C4-2B (cell line): ENCODE results near the gene LYSMD3.
"Not testable (repeated sequence)": the region's sequence is repeated elsewhere in the genome, so short reads cannot be mapped to it uniquely, and the experiment has no call there.

Source experiments
- H3K27ac ChIP-seq: fragments of 450-650 bp; 2 replicates; pipeline ENCODE4 v1.5.1; 2017
- ZFX ChIP-seq: fragments of 450-650 bp; IDR thresholded peaks from 2 replicates; pipeline ENCODE4 v1.6.1; 2017
- TF ChIP-seq, protein P1 (sequence below): fragments of 450-650 bp; conservative IDR thresholded peaks from 2 replicates; pipeline ENCODE4 v1.5.1; 2017; ENCODE audit warnings: mild to moderate bottlenecking

The LYSMD3 gene

DNA sequence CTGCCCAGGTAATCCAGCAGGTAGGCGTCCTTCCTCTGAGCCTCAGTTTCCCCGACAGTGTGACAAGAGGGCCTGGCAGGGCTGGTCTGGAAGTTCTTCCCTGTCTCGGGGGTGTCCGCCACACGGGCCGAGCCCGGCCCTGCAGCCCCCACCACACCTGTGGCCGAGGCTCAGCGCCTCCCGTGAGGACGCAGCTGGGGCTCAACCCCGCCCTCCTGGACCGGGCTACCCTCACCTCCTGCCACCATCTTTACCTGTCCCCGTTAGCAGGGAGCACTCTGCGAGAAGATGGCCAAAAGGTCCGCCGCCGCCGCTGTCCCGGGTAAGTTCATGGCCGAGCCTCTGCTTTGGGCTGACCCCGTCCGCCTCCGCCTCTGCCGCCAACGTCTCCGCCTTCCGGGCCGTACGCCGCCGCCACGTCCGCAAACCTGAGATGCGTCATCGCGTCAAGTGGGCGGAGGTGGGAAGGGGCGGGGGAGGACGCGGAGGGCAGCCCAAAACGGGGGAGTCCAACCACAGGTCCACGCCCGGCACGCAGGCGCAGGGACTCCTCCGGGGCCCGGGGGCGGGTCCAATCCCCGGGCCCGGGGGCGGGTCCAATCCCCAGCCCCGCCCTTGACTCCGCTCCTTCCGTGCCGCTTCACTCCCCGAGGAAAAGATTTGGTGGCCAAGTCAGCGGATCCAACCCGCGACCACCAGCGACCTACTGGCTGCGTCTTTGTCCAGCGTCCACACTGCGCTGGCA lies at the start of gene LYSMD3:
TSS of gene LYSMD3 (minus strand) at position 391 of the 745 bp plus-strand sequence. CDS start 4,295 bp downstream, outside the sequence.
- H3K27ac ChIP-seq, result peak within 1 kb of the TSS; percentile 92

DNA sequence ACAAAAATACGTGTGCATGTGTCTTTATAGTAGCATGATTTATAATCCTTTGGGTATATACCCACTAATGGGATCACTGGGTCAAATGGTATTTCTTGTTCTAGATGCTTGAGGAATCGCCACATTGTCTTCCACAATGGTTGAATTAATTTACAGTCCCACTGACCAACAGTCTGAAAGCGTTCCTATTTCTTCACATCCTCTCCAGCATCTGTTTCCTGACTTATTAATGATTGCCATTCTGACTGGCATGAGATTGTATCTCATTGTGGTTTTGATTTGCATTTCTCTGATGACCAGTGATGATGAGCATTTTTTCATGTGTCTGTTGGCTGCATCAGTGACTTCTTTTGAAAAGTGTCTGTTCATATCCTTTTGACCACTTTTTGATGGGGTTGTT lies 47.2 kb upstream of the LYSMD3 start:
- not testable (repeated sequence) for H3K27ac ChIP-seq

More for the DNA sequence above, at the start of gene LYSMD3:
- TF ChIP-seq ZFX, result peak; percentile 75
- TF ChIP-seq, protein P1, sequence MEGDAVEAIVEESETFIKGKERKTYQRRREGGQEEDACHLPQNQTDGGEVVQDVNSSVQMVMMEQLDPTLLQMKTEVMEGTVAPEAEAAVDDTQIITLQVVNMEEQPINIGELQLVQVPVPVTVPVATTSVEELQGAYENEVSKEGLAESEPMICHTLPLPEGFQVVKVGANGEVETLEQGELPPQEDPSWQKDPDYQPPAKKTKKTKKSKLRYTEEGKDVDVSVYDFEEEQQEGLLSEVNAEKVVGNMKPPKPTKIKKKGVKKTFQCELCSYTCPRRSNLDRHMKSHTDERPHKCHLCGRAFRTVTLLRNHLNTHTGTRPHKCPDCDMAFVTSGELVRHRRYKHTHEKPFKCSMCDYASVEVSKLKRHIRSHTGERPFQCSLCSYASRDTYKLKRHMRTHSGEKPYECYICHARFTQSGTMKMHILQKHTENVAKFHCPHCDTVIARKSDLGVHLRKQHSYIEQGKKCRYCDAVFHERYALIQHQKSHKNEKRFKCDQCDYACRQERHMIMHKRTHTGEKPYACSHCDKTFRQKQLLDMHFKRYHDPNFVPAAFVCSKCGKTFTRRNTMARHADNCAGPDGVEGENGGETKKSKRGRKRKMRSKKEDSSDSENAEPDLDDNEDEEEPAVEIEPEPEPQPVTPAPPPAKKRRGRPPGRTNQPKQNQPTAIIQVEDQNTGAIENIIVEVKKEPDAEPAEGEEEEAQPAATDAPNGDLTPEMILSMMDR, result no peak

DNA sequence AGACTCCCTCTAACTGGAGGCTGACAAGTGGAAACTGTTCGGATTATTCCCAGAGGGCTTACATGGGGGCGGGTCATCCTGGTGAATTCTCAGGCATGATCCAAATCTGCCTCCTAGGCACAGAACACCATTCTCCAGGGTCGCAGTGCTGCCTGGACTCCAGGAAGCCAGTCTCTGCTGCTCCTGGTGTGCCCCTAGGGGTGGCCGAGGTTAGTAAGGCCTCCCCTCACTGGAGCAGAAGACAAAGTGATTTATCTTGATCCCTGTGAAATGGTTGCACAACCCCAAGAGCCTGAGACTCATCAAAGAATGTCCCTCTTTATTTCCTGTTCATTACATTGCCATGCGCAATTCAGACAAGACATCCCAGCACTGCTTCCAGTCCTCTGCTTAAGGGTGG lies 46.3 kb upstream of the LYSMD3 start:
- no peak for TF ChIP-seq ZFX
- TF ChIP-seq, protein P1, result no peak
- no peak overlapping the region for H3K27ac ChIP-seq

DNA sequence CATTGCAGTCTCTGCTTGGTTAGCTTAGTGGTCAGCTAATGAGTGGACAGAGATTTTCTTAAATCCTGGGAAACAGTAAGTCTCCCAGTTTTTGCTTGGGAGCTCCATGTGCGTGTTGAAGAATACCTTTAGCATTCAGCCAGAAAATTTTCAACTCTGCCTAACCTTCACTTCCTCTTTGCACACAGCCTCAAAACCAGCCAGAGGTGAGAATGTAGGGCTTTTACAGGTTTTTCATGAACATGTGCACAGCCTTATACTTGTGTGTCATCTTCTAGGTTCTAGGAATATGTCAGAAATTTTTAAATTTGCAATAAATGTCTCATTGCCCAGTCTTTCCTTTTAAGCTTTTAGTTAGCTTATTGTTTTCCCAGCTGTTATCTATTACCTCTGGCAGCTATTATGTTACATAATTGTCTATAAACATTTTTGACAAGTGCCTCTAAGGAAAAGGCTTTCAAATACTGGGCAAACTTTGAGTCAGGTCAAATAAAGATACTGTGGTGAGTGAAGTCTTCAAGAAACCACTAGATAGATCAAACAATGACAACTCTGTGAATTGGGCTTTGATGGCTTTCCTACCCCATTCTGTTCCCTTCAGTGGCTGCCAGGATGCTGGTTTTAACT lies 41.9 kb upstream of the LYSMD3 start:
- TF ChIP-seq ZFX, result no peak
- TF ChIP-seq, protein P1, result no peak
- no peak overlapping the region for H3K27ac ChIP-seq

DNA sequence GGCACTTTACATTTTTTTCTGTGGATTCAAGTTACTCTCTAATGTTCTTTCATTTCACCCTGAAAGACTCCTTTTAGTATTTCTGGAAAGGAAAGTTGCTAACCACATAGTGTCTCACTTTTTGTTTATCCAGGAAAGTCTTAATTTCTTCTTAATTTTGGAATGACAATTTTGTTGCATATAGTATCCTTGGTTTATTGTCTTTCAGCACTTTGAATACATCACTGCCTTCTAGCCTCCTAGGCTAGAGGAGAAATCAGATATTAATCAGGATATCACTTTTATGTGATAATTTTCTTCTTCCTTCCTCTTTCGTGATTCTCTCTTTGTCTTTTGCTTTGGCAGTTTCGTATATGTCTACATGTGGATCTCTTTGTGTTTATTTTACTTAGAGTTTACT lies 40.6 kb upstream of the LYSMD3 start:
- no peak overlapping the region for H3K27ac ChIP-seq
- TF ChIP-seq, protein P1, result no peak
- no peak for TF ChIP-seq ZFX

DNA sequence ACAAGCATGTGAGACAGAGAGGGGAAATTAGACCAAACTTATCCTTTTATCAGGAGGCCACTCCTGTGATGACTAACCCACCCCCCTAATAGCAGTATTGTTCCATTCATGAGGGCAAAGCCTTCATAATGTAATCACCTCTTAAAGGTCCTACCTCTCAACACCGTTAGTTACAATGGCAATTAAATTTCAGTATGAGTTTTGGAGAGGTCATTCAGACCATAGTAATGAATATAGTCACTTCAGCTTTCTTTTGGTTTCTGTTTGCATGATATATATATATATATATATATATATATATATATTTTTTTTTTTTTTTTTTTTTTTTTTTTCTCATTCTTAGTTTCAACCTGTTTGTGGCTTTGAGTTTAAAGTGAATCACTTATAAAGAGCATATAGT lies 39.7 kb upstream of the LYSMD3 start:
- TF ChIP-seq, protein P1, result no peak
- no peak overlapping the region for H3K27ac ChIP-seq

DNA sequence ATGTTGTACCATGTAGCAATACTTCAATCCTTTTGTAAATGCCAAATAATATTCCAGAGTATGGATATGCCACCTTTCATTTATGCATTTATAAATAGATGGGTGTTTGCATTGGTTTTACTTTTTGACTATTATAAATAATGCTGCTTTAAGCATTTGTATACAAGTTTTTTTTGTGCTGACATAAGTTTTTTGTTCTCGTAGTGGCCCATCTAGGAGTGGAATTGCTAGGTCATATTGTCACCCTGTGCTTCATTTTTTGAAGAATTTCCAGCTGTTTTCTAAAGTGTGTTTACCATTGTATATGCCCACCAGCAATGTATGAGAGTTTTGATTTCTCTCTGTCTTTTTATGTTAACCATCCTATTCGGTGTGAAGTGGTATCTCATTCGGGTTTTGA lies 36.1 kb upstream of the LYSMD3 start:
- TF ChIP-seq, protein P1, result no peak
- no peak for TF ChIP-seq ZFX
- no peak overlapping the region for H3K27ac ChIP-seq
